ENCODE results near the gene SGMS1.
"Not testable (repeated sequence)": the region's sequence is repeated elsewhere in the genome, so short reads cannot be mapped to it uniquely, and the experiment has no call there.

The SGMS1 gene

GRCh38 chr10:50280049-50280841, 343.5 kb downstream of the SGMS1 start:
- TF ChIP-seq CTCF (IDR thresholded peaks at IDR 0.05; ENCODE audit: extremely low read depth, missing control alignments) = no peak
- no peak for DNase-seq (ENCODE audit: low spot score)

GRCh38 chr10:50279489-50279888, 344.3 kb downstream of the SGMS1 start:
- no peak for DNase-seq (ENCODE audit: low spot score)
- TF ChIP-seq CTCF (IDR thresholded peaks at IDR 0.05; ENCODE audit: extremely low read depth, missing control alignments) = no peak

- DNase-seq (ENCODE audit: low spot score) = peak; percentile 45
- TF ChIP-seq CTCF (IDR thresholded peaks at IDR 0.05; ENCODE audit: extremely low read depth, missing control alignments) = peak; percentile 78
Observed at GRCh38 chr10:50275650-50276235, 348.0 kb downstream of the SGMS1 start.

GRCh38 chr10:50272531-50272930, 351.2 kb downstream of the SGMS1 start:
- no peak for TF ChIP-seq CTCF (IDR thresholded peaks at IDR 0.05; ENCODE audit: extremely low read depth, missing control alignments)
- no peak for DNase-seq (ENCODE audit: low spot score)

GRCh38 chr10:50271564-50272250, 352.0 kb downstream of the SGMS1 start:
- no peak for DNase-seq (ENCODE audit: low spot score)
- TF ChIP-seq CTCF (IDR thresholded peaks at IDR 0.05; ENCODE audit: extremely low read depth, missing control alignments) = no peak

- not testable (repeated sequence) for DNase-seq (ENCODE audit: low spot score)
Observed at GRCh38 chr10:50267877-50268276, 355.9 kb downstream of the SGMS1 start.

- not testable (repeated sequence) for DNase-seq (ENCODE audit: low spot score)
Observed at GRCh38 chr10:50262625-50263024, 361.1 kb downstream of the SGMS1 start.

- peak; percentile 77 for DNase-seq (ENCODE audit: low spot score)
Observed at GRCh38 chr10:50260791-50261281, 362.9 kb downstream of the SGMS1 start.

More at GRCh38 chr10:50260791-50261281, 362.9 kb downstream of the SGMS1 start:
- no peak for TF ChIP-seq CTCF (IDR thresholded peaks at IDR 0.05; ENCODE audit: extremely low read depth, missing control alignments)

All from GM20000 (cell line).